Fibroblast of mammary gland (primary cell): ENCODE measurements around the gene ELFN2.

ENCODE experiments used
- DNase-seq: peaks from one replicate; pipeline ENCODE4 v3.0.0-alpha.2; 2010; ENCODE audit warnings: low read depth
- H3K4me3 ChIP-seq: 2 replicates; pipeline ENCODE4 v1.5.1; 2011; ENCODE audit warnings: low read depth, mild to moderate bottlenecking, low read length, moderate library complexity; ENCODE audit not compliant: control insufficient read depth
- CTCF ChIP-seq: conservative IDR thresholded peaks from 2 replicates; pipeline ENCODE4 v1.5.1; 2011; ENCODE audit warnings: low read depth, low read length, inconsistent platforms; ENCODE audit not compliant: control insufficient read depth, insufficient read depth

Gene ELFN2

GRCh38 chr22:37427135-37427710 is at the start of gene ELFN2:
ELFN2 (minus strand) TSS chr22:37427479; CDS start chr22:37375534, 51,945 bp downstream.
- DNase-seq, result no peak
- no peak for TF ChIP-seq CTCF
- peak within 1 kb of the TSS; percentile 48 for H3K4me3 ChIP-seq

- no peak overlapping the region for H3K4me3 ChIP-seq
- TF ChIP-seq CTCF, result no peak
- no peak for DNase-seq
Measured at GRCh38 chr22:37476389-37477329, 49.4 kb upstream of the ELFN2 start.

GRCh38 chr22:37474447-37475090 is 47.3 kb upstream of the ELFN2 start:
- TF ChIP-seq CTCF, result no peak
- DNase-seq, result no peak
- no peak overlapping the region for H3K4me3 ChIP-seq

GRCh38 chr22:37473437-37473946 is 46.2 kb upstream of the ELFN2 start:
- DNase-seq, result no peak
- no peak for TF ChIP-seq CTCF
- H3K4me3 ChIP-seq, result no peak overlapping the region

- peak; percentile 38 for DNase-seq
- H3K4me3 ChIP-seq, result no peak overlapping the region
- peak; percentile 60 for TF ChIP-seq CTCF
Measured at GRCh38 chr22:37472418-37473006, 45.2 kb upstream of the ELFN2 start.

- H3K4me3 ChIP-seq, result no peak overlapping the region
- TF ChIP-seq CTCF, result no peak
- no peak for DNase-seq
Measured at GRCh38 chr22:37471727-37472417, 44.6 kb upstream of the ELFN2 start.
